Fibroblast of lung (primary cell): Measurements from ENCODE around the gene NECTIN4.

Experiments
- CTCF ChIP-seq, 2 donors: IDR thresholded peaks in 1 of 2; conservative IDR thresholded peaks in 1 of 2; 1 replicate in 1 of 2; 2 replicates in 1 of 2; pipeline ENCODE4 v1.5.1; 2011 to 2012; ENCODE audit warnings: low read length in 2 of 2, control low read depth in 1 of 2, inconsistent platforms in 1 of 2, low read depth in 1 of 2, mild to moderate bottlenecking in 1 of 2
- EZH2 ChIP-seq: IDR thresholded peaks from 2 replicates; pipeline ENCODE4 v1.5.1; 2012; ENCODE audit warnings: low read length, control low read depth, mild to moderate bottlenecking; ENCODE audit errors: missing control alignments

- no peak for TF ChIP-seq EZH2
- TF ChIP-seq CTCF (conservative IDR thresholded peaks at IDR 0.05 in 1 of 2, IDR thresholded peaks at IDR 0.05 in 1 of 2; ENCODE audit: low read depth in 1 of 2, low read length in 2 of 2) = no peak
Observed at GRCh38 chr1:161111117-161111516, 21.8 kb upstream of the NECTIN4 start.
